Stimulated activated CD8-positive, alpha-beta memory T cell treated with anti-CD3 and anti-CD28 coated beads, Interleukin-4, amount 100 ng/mL, for 48 hours (primary cell): ENCODE results near the gene LRRC8D.
"Not testable (repeated sequence)": the region's sequence is repeated elsewhere in the genome, so short reads cannot be mapped to it uniquely, and the experiment has no call there.

Experiments
- DNase-seq: peaks from one replicate; pipeline ENCODE4 v3.0.0-alpha.2; 2020

Gene LRRC8D

GRCh38 chr1:89820422-89821321, at the start of gene LRRC8D:
Gene LRRC8D (plus strand): TSS chr1:89821032. CDS start chr1:89933069, 112,037 bp downstream.
- peak; percentile 79 for DNase-seq

DNA sequence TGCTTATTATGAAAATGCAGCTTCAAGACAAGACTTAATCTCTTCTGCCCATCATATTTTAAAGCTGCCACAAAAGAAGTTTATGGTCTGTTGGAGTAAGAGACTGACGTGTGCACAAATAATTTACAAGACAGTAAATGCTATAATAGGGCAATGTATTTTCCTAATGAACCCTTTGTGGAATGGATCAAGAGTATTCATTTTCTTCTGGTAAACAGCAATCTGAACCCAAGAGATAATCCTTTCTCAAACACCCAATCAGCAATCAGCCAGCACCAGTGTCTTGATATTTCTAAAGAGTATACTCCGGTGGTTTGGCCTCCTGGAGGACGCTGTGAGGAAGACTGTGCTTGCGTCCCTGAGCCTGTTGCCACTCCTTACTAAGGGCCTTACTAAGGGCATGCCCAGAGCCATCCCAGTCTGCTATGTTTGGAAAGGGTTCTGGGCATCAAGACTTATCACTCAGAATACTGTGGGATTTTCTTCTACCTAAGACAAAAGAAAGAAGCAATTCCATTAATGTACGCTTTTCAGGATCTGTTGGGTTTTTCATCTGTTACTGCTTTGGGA, 48.8 kb upstream of the LRRC8D start:
- DNase-seq: no peak

GRCh38 chr1:89776104-89776503, 44.7 kb upstream of the LRRC8D start:
- not testable (repeated sequence) for DNase-seq

DNA sequence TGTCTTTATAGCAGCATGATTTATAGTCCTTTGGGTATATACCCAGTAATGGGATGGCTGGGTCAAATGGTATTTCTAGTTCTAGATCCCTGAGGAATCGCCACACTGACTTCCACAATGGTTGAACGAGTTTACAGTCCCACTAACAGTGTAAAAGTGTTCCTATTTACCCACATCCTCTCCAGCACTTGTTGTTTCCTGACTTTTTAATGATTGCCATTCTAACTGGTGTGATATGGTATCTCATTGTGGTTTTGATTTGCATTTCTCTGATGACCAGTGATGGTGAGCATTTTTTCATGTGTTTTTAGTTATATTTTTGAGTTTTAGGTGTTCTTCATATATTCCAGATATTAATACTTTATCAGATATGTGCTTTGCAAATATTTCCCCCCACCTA, 43.6 kb upstream of the LRRC8D start:
- not testable (repeated sequence) for DNase-seq

- DNase-seq: peak; percentile 39
These were observed 41.5 kb upstream of the LRRC8D start for GRCh38 chr1:89779151-89779940.

GRCh38 chr1:89780721-89781120, 40.1 kb upstream of the LRRC8D start:
- DNase-seq: peak; percentile 45

GRCh38 chr1:89781494-89782126, 39.2 kb upstream of the LRRC8D start:
- peak; percentile 84 for DNase-seq

DNA sequence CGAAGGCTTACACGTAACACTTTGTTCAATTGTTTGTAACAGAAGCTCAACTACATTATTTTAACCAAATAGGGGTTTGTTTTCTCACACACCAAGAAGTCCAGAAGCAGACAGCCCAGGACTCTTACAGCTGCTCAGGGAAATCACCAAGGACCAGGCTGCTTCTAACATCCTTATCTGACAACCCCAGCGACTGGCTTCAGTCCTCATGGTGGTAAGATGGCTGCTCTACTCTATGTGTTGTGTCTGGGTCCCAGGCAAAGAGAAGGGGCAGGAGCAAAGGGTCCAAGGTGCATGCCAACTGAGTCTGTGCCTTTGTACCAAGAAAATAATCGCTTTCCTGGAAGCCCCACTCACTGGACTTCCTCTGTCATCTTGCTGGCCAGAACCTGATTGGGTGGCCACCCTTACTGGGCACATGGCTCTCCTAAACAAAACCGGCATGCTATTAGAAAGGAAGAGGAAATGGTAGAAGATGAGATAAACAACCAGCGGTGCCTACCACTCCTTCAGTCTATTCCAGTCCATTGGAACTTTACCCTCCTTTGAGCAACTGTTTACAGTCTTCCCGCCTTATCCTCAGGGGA, 34.1 kb upstream of the LRRC8D start:
- no peak for DNase-seq

GRCh38 chr1:89790592-89790991, 30.2 kb upstream of the LRRC8D start:
- DNase-seq: no peak

GRCh38 chr1:89791064-89791726, 29.6 kb upstream of the LRRC8D start:
- DNase-seq: no peak

GRCh38 chr1:89794406-89794805, 26.4 kb upstream of the LRRC8D start:
- DNase-seq: no peak

DNA sequence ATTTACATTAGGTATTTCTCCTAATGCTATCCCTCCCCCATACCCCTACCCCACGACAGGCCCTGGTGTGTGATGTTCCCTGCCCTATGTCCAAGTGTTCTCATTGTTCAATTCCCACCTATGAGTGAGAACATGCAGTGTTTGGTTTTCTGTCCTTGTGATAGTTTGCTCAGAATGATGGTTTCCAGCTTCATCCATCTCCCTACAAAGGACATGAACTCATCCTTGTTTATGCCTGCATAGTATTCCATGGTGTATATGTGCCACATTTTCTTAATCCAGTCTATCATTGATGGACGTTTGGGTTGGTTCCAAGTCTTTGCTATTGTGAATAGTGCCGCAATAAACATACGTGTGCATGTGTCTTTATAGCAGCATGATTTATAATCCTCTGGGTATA, 25.3 kb upstream of the LRRC8D start:
- not testable (repeated sequence) for DNase-seq

GRCh38 chr1:89797876-89798275, 23.0 kb upstream of the LRRC8D start:
- not testable (repeated sequence) for DNase-seq

DNA sequence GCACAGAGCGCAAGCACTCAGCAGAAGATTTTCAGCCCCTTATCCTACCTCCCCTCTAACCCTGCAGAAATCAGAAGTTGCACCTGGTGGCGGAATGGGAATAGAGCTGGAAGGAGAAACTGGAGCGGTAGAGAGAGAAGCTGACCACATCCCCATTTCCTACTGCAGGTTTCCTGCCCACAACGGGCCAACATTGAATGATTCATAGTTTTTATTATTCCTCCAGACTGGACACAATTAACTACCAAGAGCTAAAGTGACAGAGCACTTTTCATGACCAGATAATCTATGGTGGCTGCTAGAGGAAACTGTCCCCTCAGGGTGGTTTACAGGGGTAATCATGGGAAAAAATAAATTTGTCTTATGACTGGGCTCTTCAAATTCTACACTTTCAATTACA, 21.3 kb upstream of the LRRC8D start:
- no peak for DNase-seq

DNA sequence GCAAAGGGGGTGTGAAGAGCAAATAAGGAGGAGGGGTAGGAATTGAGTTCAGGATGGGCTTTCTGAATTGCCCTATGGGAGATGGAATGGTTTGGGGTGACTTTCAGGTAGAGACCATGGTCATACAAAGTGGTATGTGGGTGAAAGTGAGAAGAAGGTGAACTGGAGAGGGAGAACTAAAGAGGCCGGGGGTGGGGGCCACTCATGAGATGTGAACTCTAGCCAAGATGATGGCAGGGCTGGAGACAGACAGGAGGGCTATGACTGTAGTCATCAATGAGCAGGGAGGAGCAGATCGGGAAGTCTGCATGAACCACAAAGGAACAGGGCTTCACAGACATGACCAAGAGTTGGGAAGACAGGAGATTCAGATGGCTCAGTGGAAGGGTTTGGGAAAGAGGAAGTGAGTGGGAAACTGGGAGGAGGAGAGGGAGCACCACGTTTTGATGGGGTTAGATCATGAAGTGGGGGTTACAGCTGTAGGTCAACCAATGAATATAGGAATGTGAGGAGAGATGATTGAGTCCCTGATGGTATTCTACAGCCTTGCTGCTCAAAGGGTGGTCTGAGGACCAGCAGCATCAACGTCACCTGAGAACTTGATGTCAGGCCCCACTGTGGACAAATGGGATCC, 20.7 kb upstream of the LRRC8D start:
- no peak for DNase-seq

DNA sequence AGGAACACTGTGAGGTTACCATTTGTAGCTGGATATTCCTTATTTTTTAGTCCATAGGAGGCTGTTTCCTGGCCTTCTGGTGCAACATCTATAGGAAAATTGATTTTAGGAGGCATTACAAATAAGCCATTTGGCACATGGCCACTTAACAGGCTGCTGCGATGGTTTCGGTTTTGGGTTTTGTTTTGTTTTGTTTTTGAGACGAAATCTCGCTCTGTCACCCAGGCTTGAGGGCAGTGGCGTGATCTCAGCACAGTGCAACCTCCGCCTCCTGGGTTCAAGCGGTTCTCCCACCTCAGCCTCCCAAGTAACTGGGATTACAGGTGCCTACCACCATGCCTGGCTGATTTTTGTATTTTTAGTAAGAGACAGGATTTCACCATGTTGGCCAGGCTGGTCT, 20.1 kb upstream of the LRRC8D start:
- no peak for DNase-seq

GRCh38 chr1:89802051-89802450, 18.8 kb upstream of the LRRC8D start:
- no peak for DNase-seq

DNA sequence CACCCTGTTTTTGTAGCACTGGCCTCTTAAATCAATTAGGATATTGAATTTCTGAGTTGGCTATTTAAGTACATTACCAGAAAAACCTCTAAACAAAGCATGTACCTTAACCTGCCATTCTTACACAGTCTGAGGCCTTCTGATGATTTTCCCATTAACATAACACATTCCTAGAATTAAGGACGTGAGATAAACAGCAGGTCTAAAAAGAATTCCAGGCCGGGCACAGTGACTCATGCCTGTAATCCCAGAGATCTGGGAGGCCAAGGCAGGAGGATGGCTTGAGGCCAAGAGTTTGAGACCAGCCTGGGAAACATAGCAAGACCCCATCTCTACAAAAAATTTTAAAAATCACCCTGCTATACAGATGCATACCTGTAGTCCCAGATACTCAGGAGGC, 18.0 kb upstream of the LRRC8D start:
- no peak for DNase-seq

DNA sequence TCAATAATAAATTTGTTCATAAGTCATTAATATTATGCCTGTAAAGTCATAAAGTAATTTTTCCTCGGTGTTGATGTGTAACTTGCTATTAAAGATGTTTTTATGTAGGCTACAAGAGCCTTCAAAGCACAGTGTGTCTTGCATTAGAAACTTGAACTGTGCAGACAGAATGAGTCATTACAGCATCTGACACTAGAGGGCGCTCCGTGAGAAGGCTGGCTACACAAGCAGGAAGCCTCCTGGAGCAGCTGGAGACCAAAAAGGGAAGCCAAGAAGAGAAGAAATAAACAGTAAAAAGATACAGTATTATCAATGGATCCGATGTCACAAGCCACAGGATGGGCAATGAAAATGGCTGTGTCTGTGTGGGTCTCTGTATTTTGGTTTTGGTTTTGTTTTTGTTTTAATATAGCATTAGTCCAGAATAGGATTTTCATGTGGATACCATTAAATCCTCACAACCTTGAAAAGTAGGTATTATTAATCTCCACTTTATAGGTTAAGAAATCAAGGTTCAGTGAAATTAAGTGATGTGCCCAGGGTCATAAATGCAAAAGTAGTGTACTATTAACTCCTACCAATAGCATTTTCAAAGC, 16.1 kb upstream of the LRRC8D start:
- peak; percentile 95 for DNase-seq

- no peak for DNase-seq
These were observed 14.2 kb upstream of the LRRC8D start for GRCh38 chr1:89806616-89807015.

- DNase-seq: no peak
These were observed 13.3 kb upstream of the LRRC8D start for GRCh38 chr1:89807503-89807902.
